GM12878 (cell line): Measurements from ENCODE around the gene RGS19. TPM values are rescaled to one million over a fixed set of nuclear protein-coding genes. Genes with fewer than 3 reads are reported as not detected.

Source experiments
- ATAC-seq: fragments of 200-7000 bp; cut with Tn5 transposase; 3 replicates; pipeline ENCODE4 v1.9.1; 2020; ENCODE audit warnings: mild to moderate bottlenecking, moderate library complexity
- BruUV-seq: library from RNA; stranded (reverse); fragments of 400-500 nt; replicated peaks from 2 replicates; lab custom pipeline; 2021; lab: Mats Ljungman, UMichigan
- CTCF ChIA-PET: fragments of 300-600 bp; sonication (Branson Sonifier 250); formaldehyde crosslinking; extraction: SDS; loops from one replicate; lab custom pipeline; 2021; ENCODE audit warnings: inconsistent platforms; lab: Yijun Ruan, JAX
- POLR2A ChIA-PET: fragments of 350-600 bp; formaldehyde crosslinking; extraction: SDS; loops from one replicate; lab custom pipeline; 2021; ENCODE audit warnings: inconsistent platforms; lab: Charles Lee
- RAD21 ChIA-PET: fragments of 300-600 bp; sonication (Branson Sonifier 250); formaldehyde crosslinking; loops from one replicate; lab custom pipeline; 2023; ENCODE audit warnings: antibody characterized with exemption; ENCODE audit not compliant: unreplicated experiment; lab: Charles Lee
- SMC1A ChIA-PET: fragments of 300-600 bp; sonication (Branson Sonifier 250); formaldehyde crosslinking; loops from one replicate; lab custom pipeline; 2023; ENCODE audit not compliant: unreplicated experiment, uncharacterized antibody; lab: Charles Lee
- DNase-seq: peaks from one replicate; pipeline ENCODE4 v3.0.0-alpha.2; 2011; ENCODE audit warnings: low read depth, low spot score
- FAIRE-seq: peaks from 3 replicates; lab custom pipeline; 2011; peaks lifted over from hg19 to GRCh38; lab: Jason Lieb, UNC
- H2AFZ ChIP-seq: 2 replicates; pipeline ENCODE4 v1.6.0; 2011; ENCODE audit warnings: low read depth, low read length, control low read depth; ENCODE audit not compliant: control insufficient read depth
- H3K27ac ChIP-seq: 2 replicates; pipeline ENCODE4 v1.5.1; 2011; ENCODE audit warnings: control low read depth; ENCODE audit not compliant: control insufficient read depth, insufficient read depth
- H3K27me3 ChIP-seq, 2 experiments: replicated peaks in 1 of 2; 2 replicates each; pipeline versions ENCODE4 v1.6.0 to v1.6.1; 2011; ENCODE audit warnings: low read length in 1 of 2; ENCODE audit not compliant: control insufficient read depth in 2 of 2, insufficient read depth in 2 of 2
- H3K36me3 ChIP-seq, 2 experiments: 2 replicates each; pipeline ENCODE4 v1.5.1; 2011; ENCODE audit warnings: low read length in 1 of 2; ENCODE audit not compliant: control insufficient read depth in 2 of 2, insufficient read depth in 2 of 2
- H3K4me1 ChIP-seq: 2 replicates; pipeline ENCODE4 v1.6.1; 2011; ENCODE audit warnings: mild to moderate bottlenecking, low read length, moderate library complexity, mixed read lengths; ENCODE audit not compliant: control insufficient read depth, insufficient read depth
- H3K4me2 ChIP-seq: 2 replicates; pipeline ENCODE4 v1.6.0; 2011; ENCODE audit warnings: control low read depth; ENCODE audit not compliant: control insufficient read depth, insufficient read depth
- H3K4me3 ChIP-seq: fragments of 200-600 bp; sonication (generic); 2 replicates; pipeline ENCODE4 v1.5.1; 2016
- H3K79me2 ChIP-seq: 2 replicates; pipeline ENCODE4 v1.6.0; 2011; ENCODE audit warnings: low read length; ENCODE audit not compliant: control insufficient read depth, insufficient read depth
- H3K9ac ChIP-seq: 2 replicates; pipeline ENCODE4 v1.8.0; 2011; ENCODE audit warnings: low read length, control low read depth, mixed read lengths; ENCODE audit not compliant: control insufficient read depth, insufficient read depth
- H3K9me3 ChIP-seq: replicated peaks from 3 replicates; pipeline ENCODE4 v1.5.1; 2011; ENCODE audit warnings: mild to moderate bottlenecking, low read length; ENCODE audit not compliant: control insufficient read depth, insufficient read depth
- H4K20me1 ChIP-seq: 2 replicates; pipeline ENCODE4 v1.6.0; 2011; ENCODE audit not compliant: control insufficient read depth, insufficient read depth
- CHD2 ChIP-seq: IDR thresholded peaks from 2 replicates; pipeline ENCODE4 v1.6.1; 2011; ENCODE audit warnings: low read depth, low read length, improper control_type of control experiment, borderline replicate concordance
- EZH2 ChIP-seq: IDR thresholded peaks from 2 replicates; pipeline ENCODE4 v1.6.1; 2012; ENCODE audit warnings: low read depth, mild to moderate bottlenecking, control low read depth, inconsistent platforms, low read length, borderline replicate concordance; ENCODE audit not compliant: control insufficient read depth
- FOXK2 ChIP-seq: fragments of 450-650 bp; IDR thresholded peaks from 2 replicates; pipeline ENCODE4 v1.6.1; 2017; ENCODE audit warnings: mild to moderate bottlenecking, moderate library complexity
- KAT2A ChIP-seq: conservative IDR thresholded peaks from 2 replicates; pipeline ENCODE4 v1.6.1; 2011; ENCODE audit warnings: low read depth, low read length; ENCODE audit not compliant: control insufficient read depth
- MTA3 ChIP-seq: IDR thresholded peaks from 2 replicates; pipeline ENCODE4 v1.6.1; 2012; ENCODE audit warnings: low read length, inconsistent platforms, borderline replicate concordance
- NFXL1 ChIP-seq: fragments of 450-650 bp; IDR thresholded peaks from 2 replicates; pipeline ENCODE4 v1.6.1; 2017; ENCODE audit warnings: antibody characterized with exemption, mild to moderate bottlenecking, borderline replicate concordance
- NR2C1 ChIP-seq: fragments of 450-650 bp; IDR thresholded peaks from 2 replicates; pipeline ENCODE4 v1.6.1; 2017; ENCODE audit warnings: antibody characterized with exemption, mild to moderate bottlenecking, moderate library complexity
- NR2C2 ChIP-seq: IDR thresholded peaks from 2 replicates; pipeline ENCODE4 v1.6.1; 2011; ENCODE audit warnings: borderline replicate concordance, low read depth; ENCODE audit not compliant: control insufficient read depth, insufficient read length
- PAX8 ChIP-seq: fragments of 450-650 bp; IDR thresholded peaks from 2 replicates; pipeline ENCODE4 v1.6.1; 2017; ENCODE audit warnings: mild to moderate bottlenecking, moderate library complexity
- RB1 ChIP-seq: fragments of 450-650 bp; formaldehyde crosslinking; IDR thresholded peaks from 2 replicates; pipeline ENCODE4 v1.6.1; 2017; ENCODE audit warnings: mild to moderate bottlenecking, borderline replicate concordance
- SREBF1 ChIP-seq: IDR thresholded peaks from 2 replicates; pipeline ENCODE4 v1.6.1; 2012; ENCODE audit warnings: mild to moderate bottlenecking, low read length
- TCF7 ChIP-seq: IDR thresholded peaks from 2 replicates; pipeline ENCODE4 v1.6.1; 2014; ENCODE audit warnings: antibody characterized with exemption, borderline replicate concordance
- whole genome bisulfite sequencing: methylation state at CpG from one replicate; pipeline ENCODE4 v1.1.6; 2016; ENCODE audit warnings: low lambda C conversion rate; ENCODE audit not compliant: insufficient replicate concordance, insufficient coverage; ENCODE audit errors: missing lambda C conversion rate; 5-methylcytosine and 5-hydroxymethylcytosine counted together
- in situ Hi-C: fragments of 300-500 bp; cut with MboI; formaldehyde crosslinking; loops from 9 replicates; pipeline ENCODE4 v1.14.3; 2018; ENCODE audit warnings: mixed read lengths
- intact Hi-C: fragments of 100-400 bp; cut with micrococcal nuclease; formaldehyde crosslinking; loops from one replicate; pipeline ENCODE4 v1.14.2; 2022; ENCODE audit not compliant: unreplicated experiment
- polyA plus RNA-seq, 11 experiments: library from polyadenylated mRNA; depleted of rRNA in 4 of 11; unstranded in 6 of 11; stranded (reverse) in 5 of 11; fragments of >200 nt; fragmentation: Nextera tagmentation in 4 of 11; fragmentation: Illumina TruSeq in 1 of 11; extraction: Ambion mirVana in 4 of 11; extraction: Trizol in 1 of 11; gene quantifications; 1 replicate in 1 of 11; 2 replicates in 10 of 11; pipeline versions ENCODE4 v1.2.1 to v1.2.3, GENCODE V29; 2011 to 2016; ENCODE audit warnings: inconsistent platforms in 2 of 11, missing spikeins in 2 of 11, low read depth in 1 of 11
- total RNA-seq, 4 experiments: library from RNA; depleted of rRNA in 3 of 4; stranded (reverse); fragments of >200 nt in 3 of 4; fragmentation: Illumina TruSeq in 1 of 4; extraction: Trizol in 1 of 4; gene quantifications; 2 replicates each; pipeline versions ENCODE4 v1.2.1 to v1.2.3, GENCODE V29; 2013 to 2021
- TF ChIP-seq, protein P1 (sequence below): fragments of 450-650 bp; formaldehyde crosslinking; IDR thresholded peaks from 2 replicates; pipeline ENCODE4 v1.4.0; 2020; ENCODE audit warnings: mild to moderate bottlenecking, moderate library complexity
- TF ChIP-seq, protein P2 (sequence below): fragments of 450-650 bp; IDR thresholded peaks from 2 replicates; pipeline ENCODE4 v1.6.1; 2018; ENCODE audit warnings: borderline replicate concordance, mild to moderate bottlenecking; ENCODE audit not compliant: partially characterized antibody

The RGS19 gene
- total and polyA plus RNA-seq, 10 of the 15 experiments (the other 5 are each of a cell fraction or from before 2014, with no cell fraction given) = 0.82 to 62.4 (median 39.8) TPM

GRCh38 chr20:64114356-64114971 is 35.1 kb upstream of the RGS19 start:
- DNase-seq (no peak), ATAC-seq (no peak), FAIRE-seq (no peak)
- BruUV-seq = no TSS peak
- H3K79me2 ChIP-seq = no peaks in the 10 kb centered on the region
- SMC1A ChIA-PET = interaction anchor here (2.3 kb wide), 1 partner anchor 31 kb away, joined by 7 read pairs; the partner anchor contains the start of gene LKAAEAR1
- CTCF ChIA-PET = interaction anchor here (1.0 to 2.8 kb wide), 3 partner anchors 12 to 30 kb away, joined by 3 to 12 read pairs (median 3); partner anchors contain the start of gene LKAAEAR1
- RAD21 ChIA-PET = interaction anchor here (0.7 to 1.7 kb wide), 3 partner anchors 14 to 33 kb away, joined by 3 to 7 read pairs (median 6); no protein-coding TSS in a partner anchor
- no peaks in the 10 kb centered on the region for H3K4me1 ChIP-seq
- no peaks in the 10 kb centered on the region for H3K36me3 ChIP-seq
- H3K27ac ChIP-seq = no peak overlapping the region
- H4K20me1 ChIP-seq = no peaks in the 10 kb centered on the region
- H2AFZ ChIP-seq = no peak overlapping the region
- H3K9me3 ChIP-seq = no peaks in the 10 kb centered on the region
- in situ Hi-C loops = no loop called here
- H3K4me3 ChIP-seq = no peak overlapping the region
- H3K9ac ChIP-seq = no peak overlapping the region
- H3K27me3 ChIP-seq = peaks cover 0 to 3% of the 10 kb centered on the region in 2 experiments; a peak in 1 of 4 replicates
- POLR2A ChIA-PET = interaction anchor here (0.6 kb wide), 1 partner anchor 126 kb away, joined by 3 read pairs; no protein-coding TSS in a partner anchor
- H3K4me2 ChIP-seq = no peak overlapping the region
- 31% methylated on average over 14 of the region's 14 CpGs for whole genome bisulfite sequencing
- intact Hi-C loops = no loop called here
- no peak for TF ChIP-seq MTA3
- TF ChIP-seq PAX8 = no peak
- TF ChIP-seq NR2C1 = no peak
- TF ChIP-seq RB1 = no peak
- TF ChIP-seq NFXL1 = no peak
- no peak for TF ChIP-seq EZH2
- no peak for TF ChIP-seq CHD2
- no peak for TF ChIP-seq TCF7
- no peak for TF ChIP-seq NR2C2
- no peak for TF ChIP-seq KAT2A
- TF ChIP-seq FOXK2 = no peak
- no peak for TF ChIP-seq SREBF1
- TF ChIP-seq, protein P1, sequence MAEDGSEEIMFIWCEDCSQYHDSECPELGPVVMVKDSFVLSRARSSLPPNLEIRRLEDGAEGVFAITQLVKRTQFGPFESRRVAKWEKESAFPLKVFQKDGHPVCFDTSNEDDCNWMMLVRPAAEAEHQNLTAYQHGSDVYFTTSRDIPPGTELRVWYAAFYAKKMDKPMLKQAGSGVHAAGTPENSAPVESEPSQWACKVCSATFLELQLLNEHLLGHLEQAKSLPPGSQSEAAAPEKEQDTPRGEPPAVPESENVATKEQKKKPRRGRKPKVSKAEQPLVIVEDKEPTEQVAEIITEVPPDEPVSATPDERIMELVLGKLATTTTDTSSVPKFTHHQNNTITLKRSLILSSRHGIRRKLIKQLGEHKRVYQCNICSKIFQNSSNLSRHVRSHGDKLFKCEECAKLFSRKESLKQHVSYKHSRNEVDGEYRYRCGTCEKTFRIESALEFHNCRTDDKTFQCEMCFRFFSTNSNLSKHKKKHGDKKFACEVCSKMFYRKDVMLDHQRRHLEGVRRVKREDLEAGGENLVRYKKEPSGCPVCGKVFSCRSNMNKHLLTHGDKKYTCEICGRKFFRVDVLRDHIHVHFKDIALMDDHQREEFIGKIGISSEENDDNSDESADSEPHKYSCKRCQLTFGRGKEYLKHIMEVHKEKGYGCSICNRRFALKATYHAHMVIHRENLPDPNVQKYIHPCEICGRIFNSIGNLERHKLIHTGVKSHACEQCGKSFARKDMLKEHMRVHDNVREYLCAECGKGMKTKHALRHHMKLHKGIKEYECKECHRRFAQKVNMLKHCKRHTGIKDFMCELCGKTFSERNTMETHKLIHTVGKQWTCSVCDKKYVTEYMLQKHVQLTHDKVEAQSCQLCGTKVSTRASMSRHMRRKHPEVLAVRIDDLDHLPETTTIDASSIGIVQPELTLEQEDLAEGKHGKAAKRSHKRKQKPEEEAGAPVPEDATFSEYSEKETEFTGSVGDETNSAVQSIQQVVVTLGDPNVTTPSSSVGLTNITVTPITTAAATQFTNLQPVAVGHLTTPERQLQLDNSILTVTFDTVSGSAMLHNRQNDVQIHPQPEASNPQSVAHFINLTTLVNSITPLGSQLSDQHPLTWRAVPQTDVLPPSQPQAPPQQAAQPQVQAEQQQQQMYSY = no peak
- TF ChIP-seq, protein P2, sequence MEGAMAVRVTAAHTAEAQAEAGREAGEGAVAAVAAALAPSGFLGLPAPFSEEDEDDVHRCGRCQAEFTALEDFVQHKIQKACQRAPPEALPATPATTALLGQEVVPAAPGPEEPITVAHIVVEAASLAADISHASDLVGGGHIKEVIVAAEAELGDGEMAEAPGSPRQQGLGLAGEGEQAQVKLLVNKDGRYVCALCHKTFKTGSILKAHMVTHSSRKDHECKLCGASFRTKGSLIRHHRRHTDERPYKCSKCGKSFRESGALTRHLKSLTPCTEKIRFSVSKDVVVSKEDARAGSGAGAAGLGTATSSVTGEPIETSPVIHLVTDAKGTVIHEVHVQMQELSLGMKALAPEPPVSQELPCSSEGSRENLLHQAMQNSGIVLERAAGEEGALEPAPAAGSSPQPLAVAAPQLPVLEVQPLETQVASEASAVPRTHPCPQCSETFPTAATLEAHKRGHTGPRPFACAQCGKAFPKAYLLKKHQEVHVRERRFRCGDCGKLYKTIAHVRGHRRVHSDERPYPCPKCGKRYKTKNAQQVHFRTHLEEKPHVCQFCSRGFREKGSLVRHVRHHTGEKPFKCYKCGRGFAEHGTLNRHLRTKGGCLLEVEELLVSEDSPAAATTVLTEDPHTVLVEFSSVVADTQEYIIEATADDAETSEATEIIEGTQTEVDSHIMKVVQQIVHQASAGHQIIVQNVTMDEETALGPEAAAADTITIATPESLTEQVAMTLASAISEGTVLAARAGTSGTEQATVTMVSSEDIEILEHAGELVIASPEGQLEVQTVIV = no peak
